Measurements from ENCODE around the gene WASF3.

Gene WASF3

DNA sequence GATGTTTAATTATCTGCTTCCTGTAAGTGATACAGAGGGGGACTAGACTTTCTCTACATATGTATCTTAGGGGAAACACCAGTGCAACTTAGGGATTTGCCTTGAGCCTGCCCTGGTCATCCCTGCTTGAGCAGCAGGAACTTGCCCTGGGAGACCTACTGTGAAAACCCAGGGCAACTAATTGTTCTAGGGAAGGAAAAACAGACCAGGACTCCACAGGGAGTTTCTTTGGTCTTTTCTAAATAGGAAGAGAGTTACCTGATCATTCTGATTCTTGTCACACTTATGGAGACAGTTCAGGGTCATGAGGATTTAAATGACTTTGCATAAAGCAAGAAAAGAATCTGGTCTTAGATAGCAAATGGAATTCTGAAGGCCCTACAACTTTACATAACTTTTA, 89.1 kb downstream of the WASF3 start:
- no peak for DNase-seq

DNA sequence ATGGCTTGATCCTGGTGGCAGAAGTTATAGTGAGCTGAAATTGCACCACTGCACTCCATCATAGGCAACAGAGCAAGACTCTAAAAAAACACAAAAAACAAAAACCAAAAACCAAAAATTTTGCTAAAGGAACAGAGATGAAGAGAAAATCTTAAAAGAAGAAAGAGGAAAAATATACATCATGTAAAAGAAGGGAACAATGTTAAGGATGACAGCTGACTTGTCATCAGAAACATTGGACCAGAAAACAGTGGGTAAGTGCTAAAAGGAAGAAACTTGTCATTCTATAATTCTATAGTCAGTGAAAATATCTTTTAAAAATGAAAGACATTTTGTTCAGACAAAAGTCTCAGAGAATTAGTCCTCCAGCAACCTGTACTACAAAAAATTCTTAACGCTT, 93.8 kb downstream of the WASF3 start:
- DNase-seq: no peak

DNA sequence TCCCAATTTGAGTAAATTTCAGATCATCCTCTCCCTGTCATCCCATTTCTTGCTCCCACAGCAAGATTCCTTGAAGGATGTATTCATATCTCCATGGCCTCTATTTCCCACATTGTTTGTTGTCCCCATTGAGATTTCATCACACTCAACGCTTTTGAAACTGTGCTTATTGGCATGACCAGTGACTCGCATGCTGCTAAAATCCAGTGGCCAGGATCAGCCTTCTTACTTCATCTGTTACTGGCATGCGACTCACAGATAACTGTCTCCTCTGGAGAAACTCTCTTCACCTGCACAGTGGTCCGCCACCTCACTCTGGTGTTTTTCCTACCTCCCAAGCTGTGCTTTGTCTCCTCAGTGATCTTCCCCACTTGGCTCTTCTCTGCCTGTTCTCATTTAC, 95.8 kb downstream of the WASF3 start:
- no peak for DNase-seq

DNA sequence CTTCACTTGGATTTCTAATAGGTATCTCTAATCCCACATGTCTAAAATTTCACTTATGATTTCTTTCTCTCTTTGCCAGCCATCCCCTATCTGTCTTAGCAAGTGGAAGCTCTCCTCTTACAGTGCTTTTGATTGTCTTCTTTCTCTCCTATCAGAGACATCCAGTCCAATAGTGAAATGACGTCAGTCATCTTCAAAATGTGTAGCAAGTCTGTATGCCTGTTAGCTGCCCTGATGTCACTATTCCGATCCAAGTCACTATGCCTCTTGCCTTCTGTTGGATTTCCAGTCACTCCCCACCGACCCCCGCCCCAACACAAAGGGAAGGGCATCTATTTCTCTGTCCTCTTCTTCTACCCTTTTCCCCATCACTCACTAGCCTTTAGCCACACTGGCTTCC, 96.4 kb downstream of the WASF3 start:
- no peak for DNase-seq

DNA sequence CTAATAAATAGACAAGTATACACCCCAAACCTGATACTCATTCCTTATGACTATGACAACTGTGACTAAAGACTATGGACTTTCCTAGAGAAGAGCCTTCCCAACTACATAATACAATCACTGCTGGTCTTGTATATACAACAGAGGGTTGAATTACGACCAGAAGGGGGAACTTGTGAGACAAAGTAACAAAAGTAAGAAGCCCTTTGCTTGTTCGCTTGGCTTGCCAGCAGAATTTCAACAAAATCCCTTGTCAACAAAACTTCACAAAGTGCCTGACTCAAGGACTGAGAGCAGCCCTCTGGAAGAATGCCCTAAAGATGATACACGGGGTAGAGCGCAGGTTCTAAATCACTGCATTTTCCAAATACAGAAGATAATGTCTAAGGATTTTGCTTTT, 99.4 kb downstream of the WASF3 start:
- no peak for DNase-seq

DNA sequence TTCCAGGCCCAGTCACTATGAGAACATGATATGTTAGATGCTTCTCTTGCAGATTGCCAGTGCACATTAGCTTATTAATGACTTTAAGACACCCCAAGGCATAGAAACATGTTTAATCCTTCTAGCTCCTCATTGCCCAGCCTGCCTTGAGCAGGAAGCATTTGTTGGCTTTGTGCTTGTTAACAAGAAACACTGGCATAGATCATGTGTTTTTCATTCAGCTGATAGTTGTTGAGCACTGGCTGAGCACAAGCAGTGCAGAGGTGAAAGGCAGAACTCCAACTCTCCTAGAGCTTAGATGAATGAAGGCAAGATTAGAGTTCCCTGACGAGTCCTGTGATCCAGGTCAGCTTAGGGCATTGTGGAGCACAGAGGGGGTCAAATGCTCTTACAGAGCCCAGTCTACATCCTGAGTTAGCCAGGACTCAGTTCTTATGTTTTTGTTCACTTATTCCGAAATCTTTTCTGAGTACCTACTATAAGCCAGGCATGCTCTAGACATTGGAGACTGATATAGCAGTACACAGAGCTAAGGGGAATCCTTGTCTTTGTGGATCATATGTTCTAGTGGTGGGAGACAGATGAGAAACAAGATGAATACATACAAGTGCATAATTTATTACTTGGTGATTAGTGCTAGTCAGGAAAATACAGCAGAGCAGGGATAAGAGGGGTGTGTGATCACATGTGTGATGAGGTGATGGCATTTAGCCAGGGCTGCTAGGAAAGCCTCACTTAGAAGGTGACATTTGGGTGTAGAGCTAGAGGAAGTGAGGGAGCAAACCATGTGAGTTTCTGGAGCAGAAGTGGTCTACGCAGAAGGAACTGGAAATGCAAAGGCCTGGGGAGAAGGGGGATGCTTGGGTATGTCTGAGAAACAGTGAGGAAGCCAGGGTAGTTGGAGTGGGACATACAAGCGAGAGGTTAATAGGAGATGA, 101.2 kb downstream of the WASF3 start:
- no peak for DNase-seq

DNA sequence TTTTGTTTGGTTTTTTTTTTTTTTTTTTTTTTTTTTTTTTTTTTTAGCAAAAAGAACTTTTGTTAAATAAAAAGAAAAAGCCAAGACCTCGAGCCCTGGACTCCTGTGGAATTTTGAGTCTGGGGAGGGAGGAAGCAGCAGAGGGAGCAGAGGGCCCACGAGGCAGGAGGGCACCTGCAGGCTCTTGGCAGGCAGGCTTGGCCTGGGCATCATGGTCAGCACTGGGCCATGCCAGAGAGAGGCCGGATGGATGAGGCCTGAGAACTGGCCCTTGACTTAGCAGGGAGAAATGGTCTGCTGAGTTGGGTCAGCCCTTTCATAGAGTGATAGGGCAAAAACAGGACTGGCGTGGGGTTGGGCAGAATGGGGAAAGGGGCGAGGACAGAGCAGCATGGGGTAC, 102.7 kb downstream of the WASF3 start:
- no peak for DNase-seq

DNA sequence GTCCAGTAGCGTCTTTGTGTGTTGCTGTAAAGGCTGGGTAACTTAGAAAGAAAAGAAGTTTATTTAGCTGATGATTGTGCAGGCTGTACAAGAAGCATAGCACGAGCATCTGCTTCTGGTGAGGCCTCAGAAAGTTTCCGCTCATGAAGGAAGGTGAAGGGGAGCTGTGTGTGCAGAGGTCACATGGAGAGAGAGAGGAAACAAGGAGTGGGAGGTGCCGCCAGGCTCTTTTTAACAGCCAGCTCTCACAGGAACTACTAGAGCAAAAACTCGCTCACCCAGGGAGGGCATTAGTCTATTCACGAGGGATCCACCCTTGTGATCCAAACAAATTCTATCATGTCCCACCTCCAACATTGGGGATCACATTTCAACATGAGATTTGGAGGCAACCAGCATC, 103.3 kb downstream of the WASF3 start:
- no peak for DNase-seq

DNA sequence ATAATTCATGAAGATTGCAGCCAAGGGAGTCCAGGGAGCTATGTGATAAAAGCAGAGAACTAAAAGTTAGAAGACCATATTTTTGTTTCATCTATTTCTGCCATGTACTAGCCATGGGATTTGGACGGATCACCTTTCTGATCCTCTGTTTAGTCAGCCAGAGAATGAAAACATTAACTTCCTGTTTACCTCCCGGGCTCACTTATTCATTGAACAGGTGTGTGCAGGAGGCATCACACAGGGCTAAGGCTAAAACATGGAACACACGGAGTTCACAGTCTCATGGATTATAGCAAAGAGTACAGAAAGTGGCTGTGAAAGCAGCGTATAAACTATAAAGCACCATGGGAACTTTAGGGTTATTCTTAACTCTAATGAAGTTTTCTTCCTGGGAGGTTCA, 106.3 kb downstream of the WASF3 start:
- DNase-seq: no peak

DNA sequence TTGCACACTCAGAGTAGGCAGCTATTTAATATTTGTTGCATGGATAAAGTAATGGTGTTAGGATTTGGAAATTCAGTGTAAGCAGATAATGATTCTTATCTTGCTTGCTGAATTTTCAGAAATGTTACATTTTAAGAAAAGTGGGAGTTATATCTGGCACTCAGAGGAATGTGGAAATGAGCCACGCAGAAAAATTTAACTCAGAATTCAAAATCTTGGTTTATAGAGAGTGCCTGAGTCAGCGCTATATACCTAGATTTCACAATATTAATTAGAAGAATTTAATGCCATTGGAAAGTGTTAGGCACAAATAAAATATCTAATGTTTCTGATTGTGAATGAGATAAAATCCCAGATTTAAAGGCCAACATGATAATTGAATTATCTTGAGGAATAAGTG, 106.8 kb downstream of the WASF3 start:
- no peak for DNase-seq

DNA sequence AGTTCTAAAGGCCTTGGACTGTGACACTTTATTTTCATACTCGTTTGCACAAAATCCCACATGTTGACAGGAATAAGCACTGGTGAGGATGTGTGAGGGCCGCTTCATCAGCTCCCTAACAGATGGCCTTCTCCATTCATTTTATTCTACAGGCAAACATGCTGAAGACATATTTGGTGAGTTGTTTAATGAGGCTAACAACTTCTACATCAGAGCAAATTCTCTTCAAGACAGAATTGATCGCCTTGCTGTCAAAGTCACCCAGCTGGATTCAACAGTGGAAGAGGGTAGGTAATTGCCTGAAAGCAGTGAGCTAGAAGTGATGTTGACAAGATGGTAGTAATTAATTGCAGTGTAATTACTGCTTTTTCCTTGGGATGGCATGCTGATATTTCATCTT, 107.4 kb downstream of the WASF3 start:
- no peak for DNase-seq

DNA sequence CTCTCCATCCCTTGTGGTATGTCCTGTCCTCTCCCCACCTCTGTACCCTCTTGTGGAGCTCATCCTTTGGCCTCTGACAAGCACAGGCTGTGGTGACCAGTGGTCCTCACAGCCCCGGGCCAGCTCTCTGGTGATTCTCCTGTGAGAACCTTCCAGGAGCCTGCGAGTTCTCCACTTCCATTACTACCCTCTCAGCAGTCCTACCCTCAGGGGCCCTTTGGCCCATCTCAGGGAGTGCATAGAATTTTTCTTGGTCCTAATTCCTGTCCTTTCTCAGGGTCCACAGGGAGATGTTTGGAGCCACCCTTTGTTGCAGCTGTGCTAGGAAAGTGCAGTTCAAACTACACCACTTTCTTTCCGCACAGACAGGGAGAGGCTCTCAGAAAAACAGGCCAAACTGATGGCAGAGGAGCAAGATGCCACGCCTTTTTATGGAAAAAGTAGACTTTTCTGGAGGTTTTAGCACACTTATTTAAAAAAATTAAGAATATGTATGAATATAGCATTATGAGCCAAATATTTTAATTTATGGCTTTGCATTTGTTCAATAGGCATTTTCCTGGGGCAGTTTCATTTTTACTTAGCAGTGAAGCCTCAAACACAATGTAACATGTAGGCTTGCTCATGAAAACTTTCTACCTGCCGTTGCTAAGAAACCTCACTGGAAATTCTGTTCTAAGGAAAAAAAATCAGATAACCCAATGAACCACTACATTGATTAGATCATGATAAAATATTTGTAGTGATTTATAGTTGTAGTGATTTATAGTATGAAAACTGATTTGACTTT, 111.1 kb downstream of the WASF3 start:
- DNase-seq: no peak

DNA sequence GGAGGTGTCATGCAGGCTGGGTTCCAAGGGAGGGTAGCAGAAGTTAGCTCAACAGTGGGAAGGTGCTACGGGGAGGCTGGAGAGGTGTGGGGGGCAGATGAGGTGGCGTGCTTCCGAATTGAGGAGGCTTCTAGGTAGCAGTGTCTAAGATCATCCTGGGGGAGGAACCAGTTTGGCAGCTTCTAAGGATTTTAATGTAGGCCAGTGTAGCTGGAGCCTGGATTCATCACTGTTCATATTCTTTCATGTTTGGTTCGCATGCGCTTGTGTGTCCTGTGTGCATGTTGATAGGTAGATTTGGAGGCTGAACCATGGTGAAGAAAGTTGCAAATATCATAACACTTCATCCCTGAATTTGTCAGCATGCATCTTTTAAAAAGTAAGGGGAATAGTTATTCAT, 116.4 kb downstream of the WASF3 start:
- DNase-seq: no peak

DNA sequence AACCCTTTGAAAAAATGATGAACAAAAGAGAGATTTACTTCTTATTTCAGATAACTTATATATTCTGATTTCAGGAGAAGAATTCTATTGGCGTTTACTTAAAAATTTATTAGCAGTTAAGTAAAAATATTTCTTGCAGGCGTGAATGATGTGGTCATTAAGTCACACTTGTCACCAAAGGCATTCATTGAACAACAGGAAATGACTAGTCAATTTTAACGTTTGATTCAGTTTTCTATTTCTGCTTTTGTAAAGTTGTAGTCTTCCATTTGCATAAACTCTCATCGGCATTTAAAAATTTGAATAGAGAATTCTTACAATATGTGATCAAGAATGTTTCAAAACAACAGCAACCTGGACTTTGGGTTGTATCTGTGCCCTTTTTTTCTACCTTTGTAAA, 119.7 kb downstream of the WASF3 start:
- no peak for DNase-seq

DNA sequence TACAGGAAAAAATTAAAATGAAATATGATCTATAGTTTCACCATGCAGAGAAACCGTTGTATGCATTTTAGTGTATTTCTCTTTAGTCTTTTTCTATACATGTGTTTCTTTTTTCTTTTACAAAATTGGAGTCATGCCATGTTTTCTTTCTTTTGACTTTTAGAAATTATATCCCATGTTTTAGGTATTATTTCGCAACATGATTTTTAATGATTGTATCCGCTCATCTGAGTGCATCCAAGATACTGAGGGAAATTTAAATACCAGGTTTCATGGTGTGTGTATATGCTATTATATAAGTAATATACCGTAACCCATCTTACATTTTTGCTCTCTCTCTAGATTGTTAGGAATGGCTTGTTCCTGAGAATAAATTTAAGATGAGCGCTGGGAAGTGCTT, 120.8 kb downstream of the WASF3 start:
- DNase-seq: no peak

DNA sequence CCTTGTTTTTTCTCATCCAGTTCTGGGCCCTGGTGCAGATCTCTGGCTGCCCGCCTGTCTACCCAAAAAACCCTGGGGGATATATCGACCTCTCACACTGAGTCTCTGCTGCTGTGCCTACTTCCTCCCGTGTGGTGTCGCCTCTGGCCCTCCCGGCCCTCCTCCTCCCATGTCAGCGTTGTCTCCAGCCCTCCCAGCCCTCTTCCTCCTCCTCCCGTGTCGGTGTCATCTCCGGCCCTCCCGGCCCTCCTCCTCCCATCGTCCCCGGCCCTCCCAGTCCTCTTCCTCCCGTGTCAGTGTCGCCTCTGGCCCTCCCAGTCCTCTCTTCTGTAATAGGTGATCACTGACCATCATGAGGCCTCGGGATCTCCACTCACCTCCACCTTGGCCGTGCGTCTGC, 121.3 kb downstream of the WASF3 start:
- no peak for DNase-seq

DNA sequence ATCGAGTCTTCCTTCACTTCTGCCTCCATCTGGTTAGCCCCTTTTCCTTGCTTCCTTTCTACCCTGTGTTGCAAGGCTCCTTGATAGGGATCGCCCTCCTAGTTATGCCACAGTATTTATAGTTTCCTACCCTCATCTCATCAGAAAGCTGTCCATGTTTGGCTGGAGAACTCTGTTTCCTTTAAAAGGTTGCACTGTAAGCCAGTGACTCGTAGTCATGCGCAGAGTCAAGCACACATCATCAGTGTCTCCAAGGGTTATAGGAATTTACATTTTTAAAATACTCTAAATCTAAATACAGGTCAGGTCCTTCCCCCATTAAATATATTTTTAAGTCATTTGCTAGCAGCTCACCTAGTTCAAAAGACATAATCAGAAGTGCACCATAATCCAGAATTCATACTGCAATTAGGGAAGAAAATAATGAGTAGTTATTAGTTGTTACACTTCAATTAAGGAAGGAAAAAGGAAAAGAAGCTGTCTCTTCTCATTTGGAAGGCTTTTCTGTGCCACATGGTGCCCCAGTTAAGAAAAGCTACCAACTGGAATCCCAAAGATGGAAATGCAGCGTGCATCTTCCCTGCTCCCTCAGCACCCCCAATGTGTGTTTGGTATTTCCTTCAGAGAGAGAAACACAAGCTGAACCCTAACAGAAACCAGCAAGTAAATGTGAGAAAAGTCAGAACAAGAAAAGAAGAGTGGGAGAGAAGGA, 122.1 kb downstream of the WASF3 start:
- no peak for DNase-seq

DNA sequence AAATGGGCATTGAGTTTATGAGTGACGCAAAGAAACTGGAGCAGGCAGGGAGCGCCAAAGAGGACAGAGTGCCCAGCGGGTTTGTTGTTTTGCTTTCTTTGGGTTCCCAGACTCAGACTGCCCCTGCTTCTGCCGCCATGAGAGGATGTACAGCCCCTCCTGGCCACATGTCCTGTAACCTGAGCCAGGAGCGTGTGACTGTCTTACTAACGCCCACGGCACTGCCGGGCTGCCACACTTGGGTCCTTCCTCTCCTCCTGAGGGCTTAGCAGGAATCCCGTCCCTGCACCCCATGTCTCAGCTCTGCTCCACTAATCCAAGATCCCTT, 122.6 kb downstream of the WASF3 start:
- no peak for DNase-seq

DNA sequence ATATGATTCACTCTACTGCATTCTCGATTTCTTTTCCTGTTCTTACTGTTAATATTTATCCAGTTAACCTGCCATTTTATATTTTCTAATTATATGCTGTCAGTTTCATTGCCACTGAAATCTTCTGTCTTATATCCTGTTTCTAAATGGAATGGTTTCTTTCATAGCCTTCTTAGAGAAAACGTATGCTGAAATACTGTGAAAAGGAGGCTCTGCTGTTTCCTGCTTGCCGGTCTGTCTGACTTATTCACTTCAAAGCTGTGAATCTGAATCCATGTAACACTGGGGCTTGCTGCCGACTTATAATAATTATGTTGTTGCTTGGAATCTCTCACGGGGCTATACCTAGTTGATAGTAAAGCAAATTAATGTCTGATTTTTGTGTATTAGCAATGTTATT, 123.1 kb downstream of the WASF3 start:
- DNase-seq: no peak

DNA sequence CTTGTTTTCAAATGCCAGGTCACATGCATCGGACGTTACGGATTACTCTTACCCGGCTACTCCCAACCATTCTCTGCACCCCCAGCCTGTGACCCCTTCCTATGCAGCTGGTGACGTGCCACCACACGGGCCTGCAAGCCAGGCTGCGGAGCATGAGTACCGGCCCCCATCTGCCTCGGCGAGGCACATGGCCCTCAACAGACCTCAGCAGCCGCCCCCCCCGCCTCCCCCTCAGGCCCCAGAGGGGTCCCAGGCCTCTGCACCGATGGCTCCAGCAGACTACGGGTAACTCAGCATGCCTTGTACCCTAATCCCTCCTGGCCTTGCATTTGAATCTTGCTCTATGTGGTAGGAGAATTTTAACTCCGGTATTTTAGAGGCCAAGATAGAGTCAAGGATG, 123.6 kb downstream of the WASF3 start:
- DNase-seq: no peak

DNA sequence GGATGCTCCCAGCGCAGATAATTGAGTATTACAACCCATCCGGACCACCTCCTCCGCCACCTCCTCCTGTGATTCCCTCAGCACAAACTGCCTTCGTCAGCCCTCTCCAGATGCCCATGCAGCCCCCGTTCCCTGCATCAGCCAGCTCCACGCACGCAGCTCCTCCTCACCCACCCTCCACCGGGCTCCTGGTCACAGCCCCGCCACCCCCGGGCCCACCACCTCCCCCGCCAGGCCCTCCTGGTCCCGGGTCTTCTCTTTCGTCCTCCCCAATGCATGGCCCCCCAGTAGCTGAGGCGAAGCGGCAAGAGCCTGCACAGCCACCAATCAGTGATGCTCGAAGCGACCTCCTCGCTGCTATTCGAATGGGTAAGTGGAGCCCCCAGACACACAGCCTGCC, 125.1 kb downstream of the WASF3 start:
- DNase-seq: no peak

DNA sequence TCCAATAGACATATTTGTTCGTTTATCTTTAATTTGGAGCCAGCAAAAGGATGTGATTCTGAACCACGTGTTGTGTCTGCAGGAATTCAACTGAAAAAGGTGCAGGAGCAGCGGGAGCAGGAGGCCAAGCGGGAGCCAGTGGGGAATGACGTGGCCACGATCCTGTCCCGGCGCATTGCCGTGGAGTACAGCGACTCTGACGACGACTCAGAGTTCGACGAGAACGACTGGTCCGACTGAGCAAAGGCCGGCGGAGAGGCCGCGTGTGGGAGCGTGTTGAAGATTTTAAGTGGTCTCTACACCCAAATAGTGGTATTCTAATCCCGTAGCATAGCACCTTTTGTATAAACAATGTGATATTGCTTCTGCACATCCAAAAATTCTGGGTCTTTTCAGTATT, 128.1 kb downstream of the WASF3 start:
- no peak for DNase-seq

DNA sequence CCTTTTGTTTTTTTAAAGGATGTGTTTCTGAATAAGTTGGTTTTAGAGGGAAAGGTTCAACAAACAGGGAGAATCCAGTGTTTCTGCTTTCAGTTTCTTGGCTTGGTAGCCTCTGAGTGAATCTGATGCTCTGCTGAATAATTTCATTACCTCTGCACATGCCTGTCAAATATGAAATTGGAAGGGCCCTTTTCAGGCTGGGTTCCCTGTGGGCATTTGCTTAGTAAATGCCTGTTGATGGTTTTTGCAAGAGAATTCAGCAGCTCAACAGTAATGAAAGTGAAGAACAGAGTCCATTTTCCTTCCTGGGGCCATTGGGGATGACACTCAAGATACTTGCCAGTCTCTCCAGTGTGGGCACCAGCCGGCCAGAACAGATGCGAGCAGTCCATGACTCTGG, 128.8 kb downstream of the WASF3 start:
- DNase-seq: no peak

DNA sequence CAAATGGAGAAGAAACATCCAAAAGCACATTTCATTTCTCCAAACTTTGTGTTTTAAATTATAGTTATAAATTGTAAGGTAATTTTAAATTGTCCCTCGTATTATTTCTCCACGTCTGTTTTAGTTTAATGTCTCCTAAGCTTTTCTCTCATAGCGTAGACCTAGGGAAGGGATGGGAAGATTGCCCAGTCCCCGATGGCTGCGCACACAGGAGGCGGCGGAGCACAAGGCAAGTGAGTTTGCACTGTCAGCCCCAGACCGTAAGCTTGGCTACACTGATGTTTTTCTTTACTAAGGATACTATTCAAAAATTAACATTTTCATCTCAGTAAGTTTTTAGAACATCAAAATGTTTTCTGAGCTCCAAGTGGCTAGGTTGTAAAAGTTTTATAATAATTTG, 130.8 kb downstream of the WASF3 start:
- no peak for DNase-seq
